Hepatocyte (in vitro differentiated cells): ENCODE results near the gene ARL3.

ENCODE experiments used
- CTCF ChIP-seq: fragments of 200-600 bp; sonication (generic); IDR thresholded peaks from 2 replicates; pipeline ENCODE4 v1.5.1; 2016; ENCODE audit warnings: antibody characterized with exemption, mild to moderate bottlenecking; ENCODE audit not compliant: poor library complexity
- EZH2phosphoT487 ChIP-seq: fragments of 200-600 bp; sonication (generic); IDR thresholded peaks from one replicate; pipeline ENCODE4 v1.6.1; 2018; ENCODE audit warnings: antibody characterized with exemption, mild to moderate bottlenecking, low read depth, moderate library complexity; ENCODE audit not compliant: unreplicated experiment, severe bottlenecking

- TF ChIP-seq CTCF (no peak), EZH2phosphoT487 (no peak)
Observed at GRCh38 chr10:102727037-102727818, 13.0 kb upstream of the ARL3 start.
